Colonic mucosa (tissue), 4 donors: Measurements from ENCODE around the gene SEC24B. TPM values are rescaled to one million over a fixed set of nuclear protein-coding genes. Genes with fewer than 3 reads are reported as not detected.

ENCODE experiments used
- DNase-seq: peaks from one replicate; pipeline ENCODE4 v3.0.0-alpha.2; 2020
- H3K27ac ChIP-seq: fragments of 200-600 bp; one replicate; pipeline ENCODE4 v1.8.0; 2021
- H3K27me3 ChIP-seq: fragments of 200-600 bp; one replicate; pipeline ENCODE4 v1.8.0; 2021
- H3K36me3 ChIP-seq: fragments of 200-600 bp; one replicate; pipeline ENCODE4 v1.8.0; 2021
- H3K4me1 ChIP-seq: fragments of 200-600 bp; one replicate; pipeline ENCODE4 v1.8.0; 2021; ENCODE audit warnings: mild to moderate bottlenecking
- H3K4me3 ChIP-seq: fragments of 200-600 bp; one replicate; pipeline ENCODE4 v1.8.0; 2021
- H3K9ac ChIP-seq, 2 donors: one replicate each; pipeline ENCODE4 v1.7.0; 2013; ENCODE audit warnings: control low read depth in 2 of 2, low read depth in 2 of 2, low read length in 2 of 2
- H3K9me3 ChIP-seq: fragments of 200-600 bp; one replicate; pipeline ENCODE4 v1.8.0; 2021
- CTCF ChIP-seq: fragments of 200-600 bp; IDR thresholded peaks from one replicate; pipeline ENCODE4 v1.8.0; 2022; ENCODE audit warnings: antibody characterized with exemption, mild to moderate bottlenecking
- intact Hi-C: fragments of 100-400 bp; cut with DNase I; formaldehyde crosslinking; loops from one replicate; pipeline ENCODE4 v1.14.1; 2022
- total RNA-seq, 2 donors: library from RNA; stranded (reverse); fragmentation: NEBNext Ultra II Directional in 1 of 2; extraction: Animal tissue kit (Norgen Biotek cat#: 25700) in 1 of 2; gene quantifications; one replicate each; pipeline ENCODE4 v1.2.1, GENCODE V29; 2021
- donor health status: healthy.
- donor health status: DM: no; HTN: no; CAD: no.
- donor health status: DM: no; HTN: no; CAD: no.

Gene SEC24B
- total RNA-seq, 2 donors from 2014 or later, result 26.5 to 39.5 TPM

- Histone ChIP-seq H3K36me3 (no peaks in the 10 kb centered on the region), H3K4me1 (no peaks in the 10 kb centered on the region), H3K9me3 (no peaks in the 10 kb centered on the region), H3K27ac (no peak overlapping the region), H3K9ac (no peak overlapping the region), H3K4me3 (no peak overlapping the region), H3K27me3 (no peaks in the 10 kb centered on the region)
- DNase-seq, result no peak
- intact Hi-C loops, result no loop called here
- TF ChIP-seq CTCF, result no peak
These were observed 23.4 kb upstream of the SEC24B start for GRCh38 chr4:109410226-109410625.

- Histone ChIP-seq H3K4me3 (no peak overlapping the region), H3K9ac (no peak overlapping the region)
- intact Hi-C loops, result no loop called here
These were observed 22.8 kb upstream of the SEC24B start for GRCh38 chr4:109410776-109411175.

GRCh38 chr4:109411964-109412363, 21.7 kb upstream of the SEC24B start:
- H3K9ac ChIP-seq, result no peak overlapping the region
- H3K27ac ChIP-seq, result no peak overlapping the region
- no peak overlapping the region for H3K4me3 ChIP-seq
- no peaks in the 10 kb centered on the region for H3K27me3 ChIP-seq
- intact Hi-C loops, result no loop called here
- no peak for DNase-seq
- no peaks in the 10 kb centered on the region for H3K4me1 ChIP-seq
- no peaks in the 10 kb centered on the region for H3K9me3 ChIP-seq
- H3K36me3 ChIP-seq, result no peaks in the 10 kb centered on the region
- TF ChIP-seq CTCF, result no peak

More at GRCh38 chr4:109410776-109411175, 22.8 kb upstream of the SEC24B start:
- TF ChIP-seq CTCF, result no peak
- Histone ChIP-seq H3K9me3 (no peaks in the 10 kb centered on the region), H3K27me3 (no peaks in the 10 kb centered on the region), H3K4me1 (no peaks in the 10 kb centered on the region), H3K27ac (no peak overlapping the region), H3K36me3 (no peaks in the 10 kb centered on the region)
- no peak for DNase-seq

DNA sequence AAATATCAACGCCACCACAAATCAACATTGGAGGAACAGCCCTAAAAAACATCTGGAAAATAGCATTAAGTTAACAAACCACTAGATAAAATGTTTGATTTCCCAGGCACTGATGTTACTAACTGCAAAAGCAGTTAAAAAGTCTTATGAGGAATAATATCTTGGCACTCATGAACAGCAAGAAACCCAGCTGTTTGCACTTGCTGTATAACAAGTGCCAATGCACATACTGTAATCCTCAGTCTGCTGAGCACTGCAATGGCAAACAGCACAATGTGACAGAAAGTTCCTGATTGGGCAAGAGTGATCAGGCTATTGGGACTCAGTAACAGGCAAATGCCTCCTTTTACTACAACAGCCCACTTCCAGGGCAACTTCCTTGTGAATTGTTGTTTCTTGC, 20.8 kb upstream of the SEC24B start:
- DNase-seq, result no peak
- Histone ChIP-seq H3K9me3 (no peaks in the 10 kb centered on the region), H3K4me3 (no peak overlapping the region), H3K4me1 (no peaks in the 10 kb centered on the region), H3K9ac (no peak overlapping the region), H3K27ac (no peak overlapping the region), H3K27me3 (no peaks in the 10 kb centered on the region), H3K36me3 (no peaks in the 10 kb centered on the region)
- no peak for TF ChIP-seq CTCF
- intact Hi-C loops, result no loop called here

DNA sequence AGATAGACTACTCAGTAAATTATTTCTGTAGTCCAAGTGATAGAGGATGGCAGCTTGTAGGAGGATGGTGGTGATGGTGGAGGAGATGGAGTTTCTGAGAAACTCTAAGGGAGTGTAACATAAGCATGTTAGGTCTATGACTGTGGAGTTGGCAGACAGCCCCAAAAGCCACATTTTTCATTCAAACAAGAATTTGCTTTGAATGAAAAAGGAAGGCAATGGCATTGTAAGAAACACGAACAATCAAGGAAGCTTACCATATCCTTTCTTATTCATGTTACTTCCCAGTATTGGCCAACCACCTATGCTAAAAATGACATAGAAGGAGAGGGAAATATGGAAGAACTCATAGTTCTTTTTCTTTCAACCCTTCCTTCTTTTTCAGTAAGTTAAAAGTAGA, 18.7 kb upstream of the SEC24B start:
- H3K27me3 ChIP-seq, result no peaks in the 10 kb centered on the region
- H3K4me1 ChIP-seq, result no peaks in the 10 kb centered on the region
- no peak overlapping the region for H3K9ac ChIP-seq
- TF ChIP-seq CTCF, result no peak
- no peaks in the 10 kb centered on the region for H3K36me3 ChIP-seq
- DNase-seq, result no peak
- no peak overlapping the region for H3K27ac ChIP-seq
- intact Hi-C loops, result no loop called here
- H3K4me3 ChIP-seq, result no peak overlapping the region
- H3K9me3 ChIP-seq, result no peaks in the 10 kb centered on the region

DNA sequence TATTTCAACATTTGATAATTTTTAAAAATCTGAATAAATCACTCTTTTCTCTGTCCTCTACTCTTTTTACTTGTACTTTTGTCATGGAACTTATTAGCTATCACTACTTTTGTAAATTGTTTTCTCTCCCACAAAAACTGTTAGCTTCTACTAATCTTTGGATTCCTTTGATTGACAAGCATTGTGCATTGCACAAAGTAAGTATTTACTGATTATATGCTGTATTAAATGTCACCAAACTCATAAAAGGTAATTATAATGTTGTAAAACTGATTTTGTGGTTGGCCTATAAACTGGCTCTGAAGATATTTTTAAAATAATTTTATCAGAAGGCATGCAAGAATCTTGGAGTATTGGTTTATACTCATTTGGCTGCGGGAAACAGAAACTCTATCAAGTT, 15.0 kb upstream of the SEC24B start:
- TF ChIP-seq CTCF, result no peak
- no peak overlapping the region for H3K27ac ChIP-seq
- H3K27me3 ChIP-seq, result no peaks in the 10 kb centered on the region
- no peaks in the 10 kb centered on the region for H3K4me1 ChIP-seq
- intact Hi-C loops, result no loop called here
- no peak overlapping the region for H3K4me3 ChIP-seq
- no peak for DNase-seq
- H3K36me3 ChIP-seq, result no peaks in the 10 kb centered on the region
- no peak overlapping the region for H3K9ac ChIP-seq
- no peaks in the 10 kb centered on the region for H3K9me3 ChIP-seq
